ENCODE results near the gene GBP4.

Gene GBP4

GRCh38 chr1:89170170-89171066, 28.3 kb downstream of the GBP4 start:
- DNase-seq: no peak

DNA sequence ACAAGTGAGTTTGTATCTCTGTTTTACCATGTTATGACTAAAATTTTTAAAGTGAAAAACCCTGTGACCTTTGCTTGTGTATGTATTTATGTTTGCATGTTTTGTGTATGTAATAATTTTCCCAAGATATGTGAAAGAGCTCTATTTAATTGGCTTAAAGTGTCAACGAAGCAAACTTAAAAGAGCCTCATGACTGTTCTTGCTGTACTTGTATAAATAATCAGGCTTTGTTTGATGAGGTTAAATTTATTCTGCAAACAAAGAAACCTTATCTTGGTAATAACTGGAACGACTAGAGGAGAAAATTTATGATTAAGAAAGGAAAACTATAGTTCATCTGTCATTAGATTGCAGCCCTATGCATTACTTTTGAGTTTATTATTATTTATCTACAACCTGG, 29.6 kb downstream of the GBP4 start:
- DNase-seq: no peak

DNA sequence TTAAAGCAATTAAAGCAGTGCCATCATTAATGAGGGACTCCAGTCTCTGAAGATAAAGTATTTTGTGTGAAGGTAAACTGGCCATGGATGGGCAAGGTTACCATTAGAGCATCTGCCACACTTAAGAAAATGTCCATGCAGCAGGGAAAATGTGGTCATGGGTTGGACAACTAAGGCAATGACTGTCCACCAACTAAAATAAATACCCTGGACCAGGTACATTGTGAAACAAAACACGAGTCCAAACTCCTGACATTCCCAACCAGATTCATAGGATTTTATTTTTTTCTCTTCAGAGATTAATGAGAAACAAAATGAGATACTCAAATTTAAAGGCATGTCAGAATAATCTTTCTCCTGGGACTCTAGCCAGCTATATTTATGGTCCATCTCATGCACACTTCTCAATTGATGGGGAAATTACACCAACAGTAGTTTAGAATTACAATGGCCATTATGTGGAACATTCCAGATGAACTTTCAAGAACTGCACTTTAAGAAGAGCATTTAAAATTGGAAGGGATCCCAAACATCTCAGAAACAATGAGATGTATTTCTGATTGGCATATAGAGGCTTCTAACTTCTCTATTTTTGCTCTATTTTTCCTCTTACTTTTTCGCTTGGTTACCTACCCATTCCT, 31.0 kb downstream of the GBP4 start:
- no peak for DNase-seq

DNA sequence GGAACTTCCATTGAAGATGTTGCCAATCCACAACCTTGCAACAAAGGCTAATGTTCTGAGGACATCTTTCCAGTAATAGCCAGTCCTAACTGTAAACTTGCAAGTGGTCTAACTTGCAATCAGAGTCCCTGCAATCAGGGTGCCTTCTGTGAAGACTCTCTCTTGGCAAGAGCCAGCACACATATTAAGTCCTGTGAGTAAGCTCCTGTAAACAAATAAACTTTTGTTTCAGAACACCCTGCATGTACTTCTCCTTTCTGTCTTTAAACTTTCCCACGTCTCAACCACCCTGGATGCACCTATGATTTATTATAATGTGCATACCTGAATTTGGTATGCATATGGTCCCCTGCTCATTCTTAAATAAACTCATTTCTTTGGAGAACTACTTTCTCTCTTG, 32.0 kb downstream of the GBP4 start:
- DNase-seq: no peak

DNA sequence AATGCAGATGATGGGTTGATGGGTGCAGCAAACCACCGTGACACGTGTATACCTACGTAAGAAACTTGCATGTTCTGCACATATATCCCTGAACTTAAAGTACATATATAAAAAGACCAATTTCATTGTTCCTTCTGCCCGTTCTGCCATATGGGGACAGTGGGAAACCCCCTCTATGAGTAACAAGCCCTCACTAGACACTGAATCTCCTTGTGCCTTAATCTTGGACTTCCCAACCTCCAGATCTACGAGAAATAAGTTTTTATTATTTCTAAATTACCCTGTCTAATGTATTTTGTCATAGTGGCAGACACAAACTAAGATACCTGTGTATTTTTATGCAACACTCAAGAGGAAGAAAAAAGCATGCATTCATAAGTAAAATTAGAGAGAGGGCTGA, 32.9 kb downstream of the GBP4 start:
- DNase-seq: no peak

DNA sequence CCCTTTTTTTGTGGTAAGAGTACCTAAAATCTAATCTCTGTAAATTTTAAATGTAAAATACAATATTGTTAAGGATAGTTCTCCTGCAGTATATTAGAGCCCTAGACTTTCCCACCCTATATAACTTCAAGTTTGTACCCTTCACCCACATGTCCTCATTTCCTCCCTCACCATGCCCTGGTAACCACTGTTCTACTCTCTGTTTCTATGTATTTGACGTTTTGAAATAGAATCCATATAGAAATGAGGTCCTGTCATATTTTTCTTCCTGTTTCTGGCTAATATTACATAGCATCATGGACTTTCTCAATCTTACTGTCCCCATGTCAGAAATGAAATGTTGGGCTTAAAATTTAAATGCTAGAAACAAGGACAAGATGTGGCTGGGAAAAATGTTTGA, 47.7 kb downstream of the GBP4 start:
- DNase-seq: no peak

DNA sequence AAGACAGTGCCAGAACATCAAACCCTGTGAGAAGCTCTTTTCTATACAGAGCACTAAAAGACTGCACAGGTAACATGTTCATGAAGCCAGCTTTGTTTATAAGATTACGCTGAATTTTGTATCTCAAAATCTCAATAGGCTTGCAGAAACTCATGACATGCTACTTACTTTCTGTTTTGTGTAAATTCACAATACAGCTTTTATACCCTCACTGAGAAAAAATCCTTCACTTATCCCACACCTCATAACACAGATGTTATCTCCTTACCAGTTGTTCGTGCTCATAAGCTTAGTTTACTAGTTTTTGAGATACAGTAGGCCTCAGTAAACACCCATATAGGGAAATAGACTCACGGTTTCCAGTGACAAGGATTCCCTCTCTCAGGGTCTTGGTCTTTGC, 48.8 kb downstream of the GBP4 start:
- DNase-seq: no peak

DNA sequence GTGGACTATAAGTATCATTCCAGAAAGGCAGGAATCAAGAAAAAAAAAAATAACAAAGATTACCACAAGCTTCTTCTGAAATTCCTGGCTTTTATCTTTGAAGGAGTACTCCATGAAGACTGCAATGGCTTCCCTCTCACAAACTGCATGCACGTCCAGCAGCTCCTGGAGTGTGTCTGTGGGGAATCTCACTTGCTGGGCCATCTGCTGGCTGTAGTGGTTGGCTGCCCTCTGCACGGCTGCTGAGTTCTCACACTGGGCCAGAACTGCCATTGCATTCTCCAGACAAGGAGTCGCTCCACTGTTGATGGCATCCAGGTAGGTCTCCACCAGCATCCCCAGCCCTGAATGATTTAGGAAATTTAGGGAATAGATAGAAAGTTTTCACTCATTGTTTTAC, 49.5 kb downstream of the GBP4 start:
- DNase-seq: no peak

- no peak for DNase-seq
Measured at GRCh38 chr1:89147678-89148658, 50.8 kb downstream of the GBP4 start.

DNA sequence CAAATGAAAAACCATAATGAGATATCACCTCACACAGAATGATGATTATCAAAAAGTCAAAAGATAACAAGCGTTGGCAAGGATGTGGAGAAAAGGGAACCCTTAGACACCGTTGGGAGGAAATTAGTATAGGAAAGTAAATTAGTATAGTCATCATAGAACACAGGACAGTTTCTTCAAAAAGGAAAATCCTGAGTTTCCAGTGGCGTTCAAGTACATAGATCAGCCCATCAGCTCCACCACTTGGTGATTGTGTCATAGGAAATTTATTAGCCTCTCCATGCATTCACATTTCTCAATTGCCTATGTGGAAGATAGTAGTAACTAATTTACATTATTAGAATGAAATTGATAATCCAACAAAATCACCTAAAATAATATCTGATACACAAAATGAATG, 52.0 kb downstream of the GBP4 start:
- DNase-seq: no peak

GRCh38 chr1:89143484-89143883, 55.3 kb downstream of the GBP4 start:
- DNase-seq: no peak

DNA sequence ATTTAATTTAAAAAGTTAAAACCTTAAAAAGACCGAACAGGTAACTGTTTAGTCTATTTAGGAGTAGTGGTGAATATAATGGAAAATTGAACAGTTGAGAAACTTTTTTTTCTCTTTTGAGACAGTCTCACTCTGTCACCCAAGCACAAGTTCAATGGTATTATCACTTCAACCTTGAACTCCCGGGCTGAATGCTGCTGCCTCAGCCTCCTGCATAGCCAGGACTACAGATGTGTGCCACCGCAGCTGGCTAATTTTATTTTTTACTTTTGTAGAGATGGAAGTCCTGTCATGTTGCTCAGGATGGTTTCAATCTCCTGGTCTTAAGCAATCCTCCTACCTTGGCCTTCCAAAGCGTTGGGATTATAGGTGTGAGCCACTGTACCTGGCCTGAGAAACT, 56.6 kb downstream of the GBP4 start:
- no peak for DNase-seq

DNA sequence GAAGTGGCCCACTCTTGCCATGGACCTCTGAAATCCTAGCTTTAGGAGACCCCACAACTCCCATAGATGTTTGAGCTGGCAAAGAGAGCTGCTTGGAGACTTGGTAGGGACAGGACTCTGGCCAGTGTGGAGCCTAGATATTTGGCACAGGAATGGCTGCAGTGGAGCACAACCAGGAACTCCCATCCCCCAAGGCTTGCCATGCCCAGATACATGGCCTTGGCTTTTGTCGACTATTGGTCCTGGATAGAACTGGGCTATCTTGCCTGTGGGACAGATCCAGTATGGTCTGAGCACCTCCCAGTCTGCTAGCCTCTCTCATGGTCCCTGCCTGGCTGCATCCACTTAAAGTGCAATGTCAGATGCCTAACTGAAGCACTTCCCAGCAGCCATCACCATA, 65.0 kb downstream of the GBP4 start:
- no peak for DNase-seq

Measured in NCI-H526 treated with DMSO at 0.1 percent for 48 hours (cell line).